GM19193 (cell line): ENCODE measurements around the gene CHIC2.

Source experiments
- POLR2A ChIP-seq: IDR thresholded peaks from 4 replicates; pipeline ENCODE4 v1.6.1; 2011; ENCODE audit not compliant: insufficient read depth, insufficient read length; ENCODE audit errors: extremely low read depth

Gene CHIC2

GRCh38 chr4:54073271-54073880, 9.0 kb upstream of the CHIC2 start:
- no peak for TF ChIP-seq POLR2A

DNA sequence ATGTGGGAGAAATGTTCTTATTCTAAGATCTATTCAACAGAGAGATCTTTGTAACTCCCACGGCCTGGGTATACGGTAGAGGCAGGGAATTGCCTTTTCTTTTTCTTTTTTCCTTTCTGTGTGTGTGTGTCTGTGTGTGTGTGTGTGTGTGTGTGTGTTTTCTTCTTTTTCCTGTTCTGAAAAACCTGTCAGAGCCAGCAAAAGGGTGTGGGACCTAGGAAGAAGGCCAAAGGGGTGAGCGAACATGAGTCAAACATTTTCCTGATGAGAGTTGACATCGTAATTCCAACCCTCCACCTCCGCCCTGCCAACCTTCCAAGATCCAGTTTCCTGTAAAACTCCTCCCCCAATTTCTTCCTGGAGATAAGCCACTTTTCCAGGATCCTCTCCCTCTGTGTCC, 2.8 kb upstream of the CHIC2 start:
- no peak for TF ChIP-seq POLR2A

- TF ChIP-seq POLR2A = no peak
Measured at GRCh38 chr4:54066718-54067129, 2.3 kb upstream of the CHIC2 start.

- TF ChIP-seq POLR2A = no peak
Measured at GRCh38 chr4:54066088-54066415, 1.6 kb upstream of the CHIC2 start.

GRCh38 chr4:54065282-54066087, 1.1 kb upstream of the CHIC2 start:
- TF ChIP-seq POLR2A = no peak

- TF ChIP-seq POLR2A = no peak
Measured at GRCh38 chr4:54063737-54064316, 578 bp downstream of the CHIC2 start.

GRCh38 chr4:54063229-54063628, 1.2 kb downstream of the CHIC2 start:
- TF ChIP-seq POLR2A = no peak

GRCh38 chr4:54062392-54062791, 2.0 kb downstream of the CHIC2 start:
- TF ChIP-seq POLR2A = no peak

GRCh38 chr4:54061873-54062272, 2.5 kb downstream of the CHIC2 start:
- TF ChIP-seq POLR2A = no peak

DNA sequence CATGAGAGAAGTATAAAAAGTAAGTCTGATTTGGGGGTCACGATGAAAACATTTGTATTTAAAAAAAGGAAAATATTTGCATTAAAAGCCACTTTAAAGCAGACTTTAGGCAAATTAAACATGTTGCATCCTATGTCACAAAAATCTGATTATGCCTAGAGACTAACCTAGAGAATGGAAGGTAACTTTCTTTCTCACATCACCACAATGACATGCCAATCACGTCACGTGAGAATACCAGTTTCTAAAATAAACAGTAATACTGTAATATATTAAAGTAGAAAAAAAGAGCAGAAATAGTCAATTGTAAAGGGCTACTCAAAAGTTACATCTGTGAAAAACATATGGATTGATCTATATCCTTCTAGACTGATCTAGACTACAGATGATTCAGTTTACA, 3.3 kb downstream of the CHIC2 start:
- no peak for TF ChIP-seq POLR2A

GRCh38 chr4:54060116-54060515, 4.3 kb downstream of the CHIC2 start:
- no peak for TF ChIP-seq POLR2A

GRCh38 chr4:54058171-54058570, 6.2 kb downstream of the CHIC2 start:
- TF ChIP-seq POLR2A = no peak

DNA sequence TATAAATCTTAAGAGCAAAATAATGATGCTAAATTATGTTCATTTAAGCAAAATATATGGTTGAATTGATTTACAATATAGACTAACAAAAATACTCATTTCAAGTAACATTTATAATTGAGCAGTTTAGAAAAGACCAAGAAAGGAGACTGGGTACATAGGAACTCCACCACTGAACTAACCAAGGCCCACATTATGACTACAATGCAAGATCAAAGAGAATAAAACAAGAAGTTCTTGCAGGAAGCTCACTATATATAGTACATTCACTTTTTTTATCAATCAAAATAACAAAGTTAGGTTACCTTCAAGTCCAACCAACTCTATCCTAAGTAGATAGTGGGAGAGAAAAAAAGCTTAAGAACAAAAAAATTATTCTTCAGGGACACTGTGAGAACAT, 8.0 kb downstream of the CHIC2 start:
- TF ChIP-seq POLR2A = no peak

DNA sequence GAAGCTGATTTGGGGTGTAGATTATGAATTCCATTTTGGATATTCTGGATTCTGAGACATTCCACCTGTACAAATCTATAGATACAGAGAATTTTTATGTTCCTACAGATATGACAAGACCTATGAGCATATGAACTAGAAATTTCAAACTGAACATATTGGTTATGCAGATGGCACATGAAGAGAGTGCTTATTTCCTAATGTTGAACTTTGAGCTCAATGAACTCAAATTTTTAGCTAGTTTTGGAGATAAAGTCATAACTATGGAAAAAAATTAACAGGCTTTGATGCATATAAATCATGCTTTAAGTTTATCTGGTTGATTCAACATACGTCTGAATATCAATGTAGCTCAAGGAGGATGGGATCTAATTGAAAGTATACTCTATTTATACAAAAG, 8.9 kb downstream of the CHIC2 start:
- TF ChIP-seq POLR2A = no peak

- TF ChIP-seq POLR2A = no peak
Measured at GRCh38 chr4:54054501-54054900, 9.9 kb downstream of the CHIC2 start.
